Loucy (cell line): Measurements from ENCODE around the gene EXTL2.
"Not testable (repeated sequence)": the region's sequence is repeated elsewhere in the genome, so short reads cannot be mapped to it uniquely, and the experiment has no call there.

Experiments used
- H2AFZ ChIP-seq: fragments of 200-600 bp; sonication (generic); 2 replicates; pipeline ENCODE4 v1.6.0; 2016; ENCODE audit warnings: antibody characterized with exemption, mild to moderate bottlenecking, low read length, moderate library complexity
- H3F3A ChIP-seq: fragments of 200-600 bp; 2 replicates; pipeline ENCODE4 v1.6.0; 2016; ENCODE audit warnings: antibody characterized with exemption, low read depth, mild to moderate bottlenecking
- H3K27me3 ChIP-seq: fragments of 200-600 bp; sonication (generic); 2 replicates; pipeline ENCODE4 v1.6.1; 2014; ENCODE audit warnings: low read length, mild to moderate bottlenecking; ENCODE audit not compliant: insufficient read depth, poor library complexity, severe bottlenecking
- H3K36me3 ChIP-seq: fragments of 200-600 bp; sonication (generic); 2 replicates; pipeline ENCODE4 v1.6.1; 2016; ENCODE audit warnings: low read length; ENCODE audit not compliant: insufficient read depth
- H3K4me1 ChIP-seq: fragments of 200-600 bp; sonication (generic); 2 replicates; pipeline ENCODE4 v1.5.1; 2014; ENCODE audit warnings: low read length, mild to moderate bottlenecking; ENCODE audit not compliant: insufficient read depth, poor library complexity, severe bottlenecking
- H3K4me2 ChIP-seq: fragments of 200-600 bp; sonication (generic); 2 replicates; pipeline ENCODE4 v1.6.0; 2014; ENCODE audit warnings: antibody characterized with exemption, low read length, low read depth, mild to moderate bottlenecking; ENCODE audit not compliant: poor library complexity, severe bottlenecking
- H3K4me3 ChIP-seq: fragments of 200-600 bp; sonication (generic); 2 replicates; pipeline ENCODE4 v1.5.1; 2014; ENCODE audit warnings: low read length, mild to moderate bottlenecking, mixed read lengths; ENCODE audit not compliant: poor library complexity, severe bottlenecking
- H3K79me2 ChIP-seq: fragments of 200-600 bp; sonication (generic); 2 replicates; pipeline ENCODE4 v1.6.1; 2014; ENCODE audit warnings: low read length; ENCODE audit not compliant: insufficient read depth
- H3K9ac ChIP-seq: fragments of 200-600 bp; sonication (generic); 2 replicates; pipeline ENCODE4 v1.6.0; 2014; ENCODE audit warnings: mild to moderate bottlenecking, low read depth, low read length, moderate library complexity; ENCODE audit not compliant: poor library complexity, severe bottlenecking
- H3K9me2 ChIP-seq: fragments of 200-600 bp; sonication (generic); replicated peaks from 2 replicates; pipeline ENCODE4 v1.6.1; 2016; ENCODE audit warnings: low read depth, low read length, mixed read lengths
- H3K9me3 ChIP-seq: fragments of 200-600 bp; sonication (generic); 2 replicates; pipeline ENCODE4 v1.6.1; 2014; ENCODE audit warnings: mild to moderate bottlenecking, antibody characterized with exemption, low read length, low read depth; ENCODE audit not compliant: insufficient read depth
- H4K20me1 ChIP-seq: fragments of 200-600 bp; sonication (generic); 2 replicates; pipeline ENCODE4 v1.6.0; 2014; ENCODE audit warnings: antibody characterized with exemption, low read length, mild to moderate bottlenecking; ENCODE audit not compliant: insufficient read depth, poor library complexity, severe bottlenecking
- EZH2phosphoT487 ChIP-seq: fragments of 200-600 bp; IDR thresholded peaks from 2 replicates; pipeline ENCODE4 v1.6.1; 2018; ENCODE audit warnings: antibody characterized with exemption, mild to moderate bottlenecking, moderate library complexity, borderline replicate concordance
- TF ChIP-seq, protein P1 (sequence below): fragments of 200-600 bp; sonication (generic); conservative IDR thresholded peaks from 2 replicates; pipeline ENCODE4 v1.5.1; 2014; ENCODE audit warnings: mild to moderate bottlenecking, antibody characterized with exemption, low read length

EXTL2 gene

DNA sequence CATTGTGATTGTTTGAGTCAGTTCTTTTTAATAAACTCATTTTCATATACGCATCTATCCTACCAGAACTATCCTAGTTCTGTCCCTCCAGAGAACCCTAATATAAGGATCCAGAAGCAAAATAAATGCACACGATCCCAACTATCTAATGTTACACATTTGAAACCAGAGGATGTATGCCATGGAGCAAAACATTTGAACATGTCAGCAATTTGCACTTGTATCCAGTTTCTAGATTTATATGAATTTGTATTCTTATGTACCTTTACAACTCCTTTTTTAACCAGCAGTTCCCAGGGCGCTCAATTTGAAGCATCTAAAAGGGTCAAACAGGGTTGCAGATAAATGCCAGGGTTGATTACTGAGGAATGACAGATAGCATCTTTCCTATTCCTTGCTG, 2.1 kb downstream of the EXTL2 start:
- Histone ChIP-seq H3K9ac (peak overlapping the region; percentile 15), H3K79me2 (peaks cover 37% of the 10 kb centered on the region), H3K4me2 (peak overlapping the region; percentile 75), H3F3A (0 out of 2 replicates have a peak, but pooled peaks cover 7% of the 10 kb centered on the region), H2AFZ (no peak overlapping the region), H3K9me3 (peaks cover 14% of the 10 kb centered on the region), H3K4me1 (peaks cover 28% of the 10 kb centered on the region), H3K9me2 (no peaks in the 10 kb centered on the region), H3K4me3 (peak overlapping the region; percentile 83), H3K27me3 (no peaks in the 10 kb centered on the region), H4K20me1 (peaks cover 4% of the 10 kb centered on the region), H3K36me3 (no peaks in the 10 kb centered on the region)
- TF ChIP-seq, protein P1, sequence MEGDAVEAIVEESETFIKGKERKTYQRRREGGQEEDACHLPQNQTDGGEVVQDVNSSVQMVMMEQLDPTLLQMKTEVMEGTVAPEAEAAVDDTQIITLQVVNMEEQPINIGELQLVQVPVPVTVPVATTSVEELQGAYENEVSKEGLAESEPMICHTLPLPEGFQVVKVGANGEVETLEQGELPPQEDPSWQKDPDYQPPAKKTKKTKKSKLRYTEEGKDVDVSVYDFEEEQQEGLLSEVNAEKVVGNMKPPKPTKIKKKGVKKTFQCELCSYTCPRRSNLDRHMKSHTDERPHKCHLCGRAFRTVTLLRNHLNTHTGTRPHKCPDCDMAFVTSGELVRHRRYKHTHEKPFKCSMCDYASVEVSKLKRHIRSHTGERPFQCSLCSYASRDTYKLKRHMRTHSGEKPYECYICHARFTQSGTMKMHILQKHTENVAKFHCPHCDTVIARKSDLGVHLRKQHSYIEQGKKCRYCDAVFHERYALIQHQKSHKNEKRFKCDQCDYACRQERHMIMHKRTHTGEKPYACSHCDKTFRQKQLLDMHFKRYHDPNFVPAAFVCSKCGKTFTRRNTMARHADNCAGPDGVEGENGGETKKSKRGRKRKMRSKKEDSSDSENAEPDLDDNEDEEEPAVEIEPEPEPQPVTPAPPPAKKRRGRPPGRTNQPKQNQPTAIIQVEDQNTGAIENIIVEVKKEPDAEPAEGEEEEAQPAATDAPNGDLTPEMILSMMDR = no peak
- no peak for TF ChIP-seq EZH2phosphoT487

DNA sequence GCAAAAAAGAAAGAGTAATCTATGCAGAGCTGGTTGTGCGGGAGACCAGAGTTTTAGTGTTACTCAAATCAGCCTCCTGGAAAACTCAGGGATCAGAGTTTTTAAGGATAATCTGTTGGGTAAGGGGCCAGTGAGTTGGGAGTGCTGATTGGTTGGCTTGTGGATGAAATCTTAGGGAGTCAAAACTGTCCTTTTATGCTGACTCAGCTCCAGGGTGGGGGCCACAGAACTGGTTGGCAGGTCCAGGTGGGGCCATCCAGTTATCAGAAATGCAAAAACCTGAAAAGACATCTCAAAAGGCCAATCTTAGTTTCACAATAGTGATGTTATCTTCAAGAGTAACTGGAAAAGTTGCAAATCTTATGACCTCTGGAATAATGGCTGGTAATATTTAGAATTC, 3.3 kb downstream of the EXTL2 start:
- H3K4me1 ChIP-seq = peaks cover 20% of the 10 kb centered on the region
- no peaks in the 10 kb centered on the region for H3K27me3 ChIP-seq
- H3K36me3 ChIP-seq = no peaks in the 10 kb centered on the region
- H3K4me2 ChIP-seq = no peak overlapping the region
- H3K9me2 ChIP-seq = no peaks in the 10 kb centered on the region
- H4K20me1 ChIP-seq = no peaks in the 10 kb centered on the region
- no peak for TF ChIP-seq EZH2phosphoT487
- 0 out of 2 replicates have a peak, but pooled peaks cover 7% of the 10 kb centered on the region for H3F3A ChIP-seq
- H3K9me3 ChIP-seq = peaks cover 14% of the 10 kb centered on the region
- H2AFZ ChIP-seq = no peak overlapping the region
- H3K4me3 ChIP-seq = no peak overlapping the region
- H3K9ac ChIP-seq = no peak overlapping the region
- H3K79me2 ChIP-seq = peaks cover 26% of the 10 kb centered on the region

DNA sequence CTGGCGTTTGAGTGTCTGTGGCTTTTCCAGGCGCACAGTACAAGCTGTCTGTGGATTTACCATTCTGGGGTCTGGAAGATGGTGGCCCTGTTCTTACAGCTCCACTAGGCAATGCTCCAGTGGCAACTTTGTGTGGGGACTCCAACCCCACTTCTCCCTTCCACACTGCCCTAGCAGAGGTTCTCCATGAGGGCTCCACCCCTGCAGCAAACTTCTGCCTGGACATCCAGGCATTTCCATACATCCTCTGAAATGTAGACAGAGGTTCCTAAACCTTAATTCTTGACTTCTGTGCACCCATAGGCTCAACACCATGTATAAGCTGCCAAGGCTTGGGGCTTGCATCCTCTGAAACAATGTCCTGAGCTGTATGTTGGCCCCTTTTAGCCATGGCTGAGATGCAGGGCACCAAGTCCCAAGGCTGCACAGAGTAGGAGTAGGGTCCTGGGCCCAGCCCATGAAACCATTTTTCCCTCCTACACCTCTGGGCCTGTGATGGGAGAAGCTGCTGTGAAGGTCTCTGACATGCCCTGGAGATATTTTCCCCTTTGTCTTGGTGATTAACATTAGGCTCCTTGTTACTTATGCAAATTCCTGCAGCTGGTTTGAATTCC, 4.7 kb downstream of the EXTL2 start:
- H3K4me2 ChIP-seq, H3K4me3 ChIP-seq, H2AFZ ChIP-seq, H3K36me3 ChIP-seq, H3K9ac ChIP-seq, H3F3A ChIP-seq, H4K20me1 ChIP-seq, H3K9me2 ChIP-seq, H3K27me3 ChIP-seq: not testable (repeated sequence)
- H3K9me3 ChIP-seq = peaks cover 14% of the 10 kb centered on the region
- H3K4me1 ChIP-seq = peaks cover 20% of the 10 kb centered on the region
- H3K79me2 ChIP-seq = peaks cover 21% of the 10 kb centered on the region

DNA sequence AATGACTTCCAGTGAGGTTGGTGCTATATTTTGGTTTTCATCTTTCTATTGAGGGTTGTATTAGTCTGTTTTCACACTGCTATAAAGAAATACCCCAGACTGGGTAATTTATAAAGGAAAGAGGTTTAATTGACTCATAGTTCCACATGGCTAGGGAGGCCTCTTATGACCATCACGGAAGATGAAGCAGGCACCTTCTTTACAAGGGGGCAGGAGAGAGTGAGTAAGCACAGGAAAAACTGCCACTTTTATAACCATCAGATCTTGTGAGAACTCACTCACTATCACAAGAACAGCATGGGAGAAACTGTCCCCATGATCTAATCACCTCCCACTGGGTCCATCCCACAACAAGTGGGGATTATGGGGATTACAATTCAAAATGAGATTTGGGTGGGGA, 5.6 kb downstream of the EXTL2 start:
- peaks cover 15% of the 10 kb centered on the region for H3K4me1 ChIP-seq
- H3K27me3 ChIP-seq, H3F3A ChIP-seq, H3K36me3 ChIP-seq, H3K4me3 ChIP-seq, H3K4me2 ChIP-seq, H3K9me2 ChIP-seq, H2AFZ ChIP-seq, H4K20me1 ChIP-seq, H3K9ac ChIP-seq: not testable (repeated sequence)
- H3K9me3 ChIP-seq = peaks cover 14% of the 10 kb centered on the region
- H3K79me2 ChIP-seq = peaks cover 16% of the 10 kb centered on the region
